ENCODE results near the gene HERC4. TPM values are rescaled to one million over a fixed set of nuclear protein-coding genes. Genes with fewer than 3 reads are reported as not detected.
A peak's percentile ranks its signal among the peaks of the same experiment; 100 is the strongest.
"Not testable (repeated sequence)": the region's sequence is repeated elsewhere in the genome, so short reads cannot be mapped to it uniquely, and the experiment has no call there.

The HERC4 gene
- total RNA-seq, 2 experiments from 2014 or later = 55.7 to 59.0 TPM

DNA sequence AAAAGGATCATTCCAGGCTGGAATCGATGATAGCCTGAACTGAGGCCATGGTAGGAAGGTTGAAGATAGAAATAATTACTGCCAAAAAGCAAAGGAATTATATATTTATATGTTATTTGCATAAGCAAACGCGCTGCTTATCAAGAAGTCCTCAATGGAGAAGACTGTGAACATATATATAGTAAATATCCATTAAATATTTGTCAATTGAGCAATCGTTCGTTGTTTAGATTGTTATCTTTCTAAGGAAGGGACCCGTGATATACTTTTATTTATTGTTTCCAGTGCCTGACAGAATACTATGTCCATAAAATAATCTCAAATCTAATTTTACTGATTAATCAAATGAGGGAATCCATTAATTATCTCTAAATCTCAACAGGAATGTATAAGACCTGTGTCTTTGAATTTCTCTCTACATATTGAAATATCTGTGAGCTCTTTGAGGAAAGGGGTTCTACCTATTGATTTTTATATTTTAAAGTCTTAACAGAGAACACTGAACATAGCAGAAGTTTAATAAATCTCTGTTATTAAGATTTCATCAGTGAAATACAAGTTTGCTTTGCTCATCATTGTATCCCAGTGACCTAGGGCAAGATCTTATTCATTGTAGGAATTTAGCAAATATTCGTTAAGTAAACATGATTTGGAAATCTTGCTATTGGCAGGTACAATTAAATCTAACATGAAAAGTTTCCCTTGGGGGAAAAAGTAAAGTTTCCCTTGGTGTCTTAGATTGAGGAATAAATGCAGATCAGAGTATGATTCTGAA lies 12.0 kb upstream of the HERC4 start:
- Mint-ChIP-seq H3K9me3 (no peaks in the 10 kb centered on the region), H3K27me3 (no peaks in the 10 kb centered on the region), H3K36me3 (no peaks in the 10 kb centered on the region), H3K4me1 (ENCODE audit: low read depth) (peaks cover 10% of the 10 kb centered on the region), H3K4me3 (no peak overlapping the region), H3K27ac (no peak overlapping the region)
- POLR2A ChIA-PET = no interaction called here
- no peak for DNase-seq
- intact Hi-C loops (cut with micrococcal nuclease) = no loop called here
- CTCF ChIA-PET = no interaction called here

- Mint-ChIP-seq H3K36me3 (no peaks in the 10 kb centered on the region), H3K9me3 (no peaks in the 10 kb centered on the region), H3K4me1 (ENCODE audit: low read depth) (peaks cover 10% of the 10 kb centered on the region), H3K4me3 (no peak overlapping the region), H3K27ac (no peak overlapping the region), H3K27me3 (no peaks in the 10 kb centered on the region)
- DNase-seq = no peak
- intact Hi-C loops (cut with micrococcal nuclease) = no loop called here
- ChIA-PET CTCF (no interaction called here), POLR2A (no interaction called here)
Measured at GRCh38 chr10:68086011-68086410, 10.9 kb upstream of the HERC4 start.

GRCh38 chr10:68084469-68084868 lies 9.4 kb upstream of the HERC4 start:
- Mint-ChIP-seq H3K27ac (no peak overlapping the region), H3K36me3 (no peaks in the 10 kb centered on the region), H3K27me3 (no peaks in the 10 kb centered on the region), H3K9me3 (no peaks in the 10 kb centered on the region), H3K4me3 (no peak overlapping the region), H3K4me1 (ENCODE audit: low read depth) (peaks cover 9% of the 10 kb centered on the region)
- CTCF ChIA-PET = interaction anchor here (2.7 kb wide), 1 partner anchor 73 kb away, joined by 24 read pairs; no protein-coding TSS in a partner anchor
- intact Hi-C loops (cut with micrococcal nuclease) = no loop called here
- POLR2A ChIA-PET = no interaction called here
- no peak for DNase-seq

- intact Hi-C loops (cut with micrococcal nuclease) = loop anchor here (1.0 kb wide), 1 partner anchor 72 kb away; no protein-coding TSS in a partner anchor
- H3K36me3 Mint-ChIP-seq = no peaks in the 10 kb centered on the region
Measured at GRCh38 chr10:68083953-68084352, 8.9 kb upstream of the HERC4 start.

DNA sequence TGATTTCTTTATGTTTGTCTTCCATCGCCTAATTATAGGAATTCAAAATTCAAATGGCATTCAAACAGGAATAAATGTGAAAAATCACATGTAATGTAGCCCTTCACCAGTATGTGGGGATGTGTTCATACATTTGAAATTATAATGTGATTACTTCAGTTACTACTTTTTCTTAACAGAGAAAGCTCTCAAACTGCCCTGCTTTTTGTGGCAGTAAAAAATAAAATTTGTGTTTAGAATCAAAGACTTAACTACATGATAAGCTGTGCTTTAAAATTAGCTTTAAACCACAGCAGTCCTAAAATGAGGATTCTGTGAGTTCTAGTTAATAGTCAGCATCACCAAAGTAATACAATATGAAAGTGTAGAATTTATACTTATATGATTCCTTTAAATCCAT lies 7.8 kb upstream of the HERC4 start:
- CTCF ChIA-PET = interaction anchor here (0.6 to 2.7 kb wide), 2 partner anchors 74 to 396 kb away, joined by 3 to 24 read pairs; no protein-coding TSS in a partner anchor
- Mint-ChIP-seq H3K27ac (no peak overlapping the region), H3K36me3 (no peaks in the 10 kb centered on the region), H3K4me1 (ENCODE audit: low read depth) (no peaks in the 10 kb centered on the region), H3K9me3 (no peaks in the 10 kb centered on the region), H3K4me3 (no peak overlapping the region), H3K27me3 (no peaks in the 10 kb centered on the region)
- no peak for DNase-seq
- POLR2A ChIA-PET = no interaction called here
- intact Hi-C loops (cut with micrococcal nuclease) = loop anchor here (1.0 kb wide), 1 partner anchor 73 kb away; no protein-coding TSS in a partner anchor

More at GRCh38 chr10:68083953-68084352, 8.9 kb upstream of the HERC4 start:
- ChIA-PET POLR2A (interaction anchor here (0.5 kb wide), 1 partner anchor 29 kb away, joined by 4 read pairs; no protein-coding TSS in a partner anchor), CTCF (interaction anchor here (1.0 to 2.7 kb wide), 2 partner anchors 73 to 129 kb away, joined by 3 to 24 read pairs; no protein-coding TSS in a partner anchor)
- H3K4me1 Mint-ChIP-seq (ENCODE audit: low read depth) = peaks cover 7% of the 10 kb centered on the region
- no peak overlapping the region for H3K27ac Mint-ChIP-seq
- H3K4me3 Mint-ChIP-seq = no peak overlapping the region
- H3K27me3 Mint-ChIP-seq = no peaks in the 10 kb centered on the region
- no peaks in the 10 kb centered on the region for H3K9me3 Mint-ChIP-seq
- no peak for DNase-seq

DNA sequence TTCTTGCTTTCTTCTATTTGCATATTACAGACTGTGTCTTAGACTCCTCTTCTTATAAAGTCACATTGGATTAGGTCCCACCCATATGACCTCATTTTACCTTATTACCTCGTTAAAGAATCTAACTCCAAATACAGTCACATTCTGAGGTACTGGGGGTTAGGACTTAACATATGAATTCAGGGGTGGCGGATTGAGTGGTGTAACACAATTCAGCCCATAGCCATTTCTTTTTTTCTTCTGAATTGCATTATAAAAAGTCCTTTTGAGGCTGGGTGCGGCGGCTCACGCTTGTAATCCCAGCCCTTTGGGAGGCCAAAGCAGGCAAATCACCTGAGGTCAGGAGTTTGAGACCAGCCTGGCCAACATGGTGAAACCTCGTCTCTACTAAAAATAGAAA lies 6.8 kb upstream of the HERC4 start:
- Mint-ChIP-seq H3K9me3 (no peaks in the 10 kb centered on the region), H3K36me3 (no peaks in the 10 kb centered on the region), H3K27me3 (no peaks in the 10 kb centered on the region), H3K4me3 (no peak overlapping the region), H3K27ac (no peak overlapping the region), H3K4me1 (ENCODE audit: low read depth) (no peaks in the 10 kb centered on the region)
- DNase-seq = no peak
- ChIA-PET POLR2A (no interaction called here), CTCF (no interaction called here)
- intact Hi-C loops (cut with micrococcal nuclease) = no loop called here

- CTCF ChIA-PET = no interaction called here
- intact Hi-C loops (cut with micrococcal nuclease) = no loop called here
- Mint-ChIP-seq H3K9me3 (no peaks in the 10 kb centered on the region), H3K27ac (no peak overlapping the region), H3K4me3 (no peak overlapping the region), H3K36me3 (no peaks in the 10 kb centered on the region), H3K4me1 (ENCODE audit: low read depth) (no peaks in the 10 kb centered on the region), H3K27me3 (no peaks in the 10 kb centered on the region)
- POLR2A ChIA-PET = no interaction called here
- DNase-seq = no peak
Measured at GRCh38 chr10:68080853-68081431, 5.9 kb upstream of the HERC4 start.

- ChIA-PET POLR2A (no interaction called here), CTCF (no interaction called here)
- Mint-ChIP-seq H3K4me1 (ENCODE audit: low read depth) (peaks cover 5% of the 10 kb centered on the region), H3K4me3 (no peak overlapping the region), H3K9me3 (no peaks in the 10 kb centered on the region), H3K27me3 (no peaks in the 10 kb centered on the region), H3K27ac (no peak overlapping the region), H3K36me3 (no peaks in the 10 kb centered on the region)
- DNase-seq = no peak
- intact Hi-C loops (cut with micrococcal nuclease) = loop anchor here (10.0 kb wide), 1 partner anchor 645 kb away; the partner anchor contains the start of gene CCAR1
Measured at GRCh38 chr10:68079434-68079833, 4.4 kb upstream of the HERC4 start.

- ChIA-PET CTCF (interaction anchor here (1.8 kb wide), 1 partner anchor 79 kb away, joined by 4 read pairs; no protein-coding TSS in a partner anchor), POLR2A (no interaction called here)
- peaks cover 21% of the 10 kb centered on the region for H3K4me1 Mint-ChIP-seq (ENCODE audit: low read depth)
- no peak overlapping the region for H3K4me3 Mint-ChIP-seq
- H3K27me3 Mint-ChIP-seq = no peaks in the 10 kb centered on the region
- DNase-seq = no peak
- no peaks in the 10 kb centered on the region for H3K9me3 Mint-ChIP-seq
- H3K27ac Mint-ChIP-seq = no peak overlapping the region
- intact Hi-C loops (cut with micrococcal nuclease) = loop anchor here (10.0 kb wide), 1 partner anchor 648 kb away; the partner anchor contains the start of gene CCAR1
- H3K36me3 Mint-ChIP-seq = peaks cover 9% of the 10 kb centered on the region
Measured at GRCh38 chr10:68077026-68077425, 1.9 kb upstream of the HERC4 start.

- H3K4me3 Mint-ChIP-seq, DNase-seq, H3K9me3 Mint-ChIP-seq, H3K27me3 Mint-ChIP-seq, H3K27ac Mint-ChIP-seq: not testable (repeated sequence)
- Mint-ChIP-seq H3K4me1 (ENCODE audit: low read depth) (peaks cover 30% of the 10 kb centered on the region), H3K36me3 (peaks cover 12% of the 10 kb centered on the region)
- intact Hi-C loops (cut with micrococcal nuclease) = loop anchor here (10.0 kb wide), 1 partner anchor 649 kb away; the partner anchor contains the start of gene CCAR1
- ChIA-PET CTCF (interaction anchor here (1.2 to 1.8 kb wide), 2 partner anchors 80 to 287 kb away, joined by 3 to 4 read pairs; no protein-coding TSS in a partner anchor), POLR2A (interaction anchor here (0.5 kb wide), 1 partner anchor 35 kb away, joined by 3 read pairs; no protein-coding TSS in a partner anchor)
Measured at GRCh38 chr10:68076081-68076480, 998 bp upstream of the HERC4 start.

DNA sequence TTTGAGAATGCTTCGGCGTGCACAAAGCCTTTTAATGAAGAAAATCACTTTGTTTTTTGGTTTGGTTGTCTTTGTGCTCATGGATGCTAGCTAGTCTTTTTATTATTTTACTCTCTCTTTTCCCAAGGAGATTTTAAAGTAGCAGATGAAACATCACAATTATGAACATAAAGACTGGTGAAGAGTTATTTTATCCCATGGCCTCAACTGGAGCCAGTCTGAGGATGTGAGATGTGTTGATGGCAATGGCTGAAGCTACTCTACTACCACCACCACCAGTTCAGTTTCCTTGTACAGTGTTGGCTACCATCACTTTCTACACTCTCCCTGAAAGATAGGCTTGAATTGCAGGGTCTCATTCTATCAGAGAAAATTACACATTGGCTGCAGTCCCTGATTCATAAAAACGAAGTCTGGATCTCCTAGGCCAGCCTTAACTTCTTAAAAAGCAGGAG lies 494 bp upstream of the HERC4 start:
- intact Hi-C loops (cut with micrococcal nuclease) = loop anchor here (1.0 to 10.0 kb wide), 6 partner anchors 15 to 649 kb away; partner anchors contain the start of gene CCAR1
- Mint-ChIP-seq H3K27ac (peak overlapping the region; percentile 89), H3K27me3 (no peaks in the 10 kb centered on the region), H3K9me3 (no peaks in the 10 kb centered on the region), H3K4me1 (ENCODE audit: low read depth) (peaks cover 35% of the 10 kb centered on the region), H3K4me3 (peak overlapping the region; percentile 60), H3K36me3 (peaks cover 17% of the 10 kb centered on the region)
- ChIA-PET POLR2A (interaction anchor here (0.5 kb wide), 1 partner anchor 35 kb away, joined by 3 read pairs; no protein-coding TSS in a partner anchor), CTCF (interaction anchor here (1.2 to 1.8 kb wide), 2 partner anchors 81 to 287 kb away, joined by 3 to 4 read pairs; no protein-coding TSS in a partner anchor)
- no peak for DNase-seq

All from activated CD4-positive, alpha-beta memory T cell treated with anti-CD3 and anti-CD28 coated beads for 36 hours (primary cell).